Coronary artery (tissue), 2 donors: ENCODE results near the gene NOS1.
"Not testable (repeated sequence)": the region's sequence is repeated elsewhere in the genome, so short reads cannot be mapped to it uniquely, and the experiment has no call there.

Source experiments
- DNase-seq: peaks from one replicate; pipeline ENCODE4 v3.0.0-alpha.2; 2017; ENCODE audit warnings: low spot score
- H3K27ac ChIP-seq, 2 donors: fragments of 200-600 bp; sonication (generic); one replicate each; pipeline ENCODE4 v1.5.1; 2016 to 2019
- H3K4me3 ChIP-seq: fragments of 200-600 bp; sonication (generic); 2 replicates; pipeline ENCODE4 v1.5.1; 2016; ENCODE audit warnings: mild to moderate bottlenecking, moderate library complexity
- CTCF ChIP-seq: fragments of 200-600 bp; sonication (generic); IDR thresholded peaks from one replicate; pipeline ENCODE4 v1.5.1; 2019; ENCODE audit warnings: antibody characterized with exemption

Gene NOS1

GRCh38 chr12:117231750-117232149 is 129.7 kb downstream of the NOS1 start:
- Histone ChIP-seq H3K27ac (no peak overlapping the region), H3K4me3 (no peak overlapping the region)
- DNase-seq, result no peak
- TF ChIP-seq CTCF, result no peak

GRCh38 chr12:117228239-117228638 is 133.2 kb downstream of the NOS1 start:
- H3K4me3 ChIP-seq, result no peak overlapping the region
- H3K27ac ChIP-seq, result no peak overlapping the region
- TF ChIP-seq CTCF, result no peak
- DNase-seq, result no peak

- Histone ChIP-seq H3K27ac (no peak overlapping the region), H3K4me3 (no peak overlapping the region)
- no peak for DNase-seq
- TF ChIP-seq CTCF, result no peak
These were observed 134.3 kb downstream of the NOS1 start for GRCh38 chr12:117227000-117227653.

GRCh38 chr12:117226505-117226904 is 134.9 kb downstream of the NOS1 start:
- no peak overlapping the region for H3K27ac ChIP-seq
- no peak for TF ChIP-seq CTCF
- H3K4me3 ChIP-seq, result no peak overlapping the region
- DNase-seq, result no peak

GRCh38 chr12:117225179-117225578 is 136.2 kb downstream of the NOS1 start:
- no peak overlapping the region for H3K4me3 ChIP-seq
- no peak overlapping the region for H3K27ac ChIP-seq
- TF ChIP-seq CTCF, result no peak
- DNase-seq, result no peak

- not testable (repeated sequence) for H3K4me3 ChIP-seq, DNase-seq, H3K27ac ChIP-seq
These were observed 140.5 kb downstream of the NOS1 start for GRCh38 chr12:117220947-117221346.

- no peak for DNase-seq
- no peak for TF ChIP-seq CTCF
- H3K4me3 ChIP-seq, result no peak overlapping the region
- H3K27ac ChIP-seq, result no peak overlapping the region
These were observed 143.3 kb downstream of the NOS1 start for GRCh38 chr12:117218149-117218548.
